Renal cortex interstitium (tissue), 11 donors: Measurements from ENCODE around the gene EPB41L2. TPM values are rescaled to one million over a fixed set of nuclear protein-coding genes. Genes with fewer than 3 reads are reported as not detected.
A peak's percentile ranks its signal among the peaks of the same experiment; 100 is the strongest.
"Not testable (repeated sequence)": the region's sequence is repeated elsewhere in the genome, so short reads cannot be mapped to it uniquely, and the experiment has no call there.

Experiments
- DNase-seq, 11 donors: peaks; one replicate each; pipeline ENCODE4 v3.0.0-alpha.2; 2013; ENCODE audit warnings: low read depth in 9 of 11, low spot score in 4 of 11; ENCODE audit errors: extremely low read depth in 1 of 11
- polyA plus RNA-seq, 3 donors: library from polyadenylated mRNA; unstranded; fragments of 120-200 nt; gene quantifications; one replicate each; pipeline ENCODE4 v1.2.1, GENCODE V29; 2013; ENCODE audit not compliant: insufficient read length in 3 of 3

EPB41L2 gene
- polyA plus RNA-seq, 3 donors = 152 to 166 (median 159) TPM

DNA sequence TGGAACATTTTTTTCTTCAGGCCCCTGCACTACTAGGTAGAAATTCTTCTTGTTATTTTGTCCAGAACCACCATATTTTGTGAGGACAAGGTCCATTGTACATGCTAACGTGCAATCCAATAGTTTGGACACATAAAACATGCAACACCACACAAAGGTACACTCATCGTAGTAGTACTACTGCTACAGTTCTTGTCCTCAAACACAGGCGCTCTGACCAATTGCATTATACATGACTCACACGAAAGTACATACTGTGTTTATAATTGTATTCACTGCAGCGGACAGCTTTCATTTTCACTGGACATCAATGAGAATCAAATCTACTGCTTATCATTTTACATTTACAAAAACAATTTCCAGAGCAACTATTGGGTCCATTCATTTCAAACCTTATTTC, 251.1 kb downstream of the EPB41L2 start:
- no peak for DNase-seq

DNA sequence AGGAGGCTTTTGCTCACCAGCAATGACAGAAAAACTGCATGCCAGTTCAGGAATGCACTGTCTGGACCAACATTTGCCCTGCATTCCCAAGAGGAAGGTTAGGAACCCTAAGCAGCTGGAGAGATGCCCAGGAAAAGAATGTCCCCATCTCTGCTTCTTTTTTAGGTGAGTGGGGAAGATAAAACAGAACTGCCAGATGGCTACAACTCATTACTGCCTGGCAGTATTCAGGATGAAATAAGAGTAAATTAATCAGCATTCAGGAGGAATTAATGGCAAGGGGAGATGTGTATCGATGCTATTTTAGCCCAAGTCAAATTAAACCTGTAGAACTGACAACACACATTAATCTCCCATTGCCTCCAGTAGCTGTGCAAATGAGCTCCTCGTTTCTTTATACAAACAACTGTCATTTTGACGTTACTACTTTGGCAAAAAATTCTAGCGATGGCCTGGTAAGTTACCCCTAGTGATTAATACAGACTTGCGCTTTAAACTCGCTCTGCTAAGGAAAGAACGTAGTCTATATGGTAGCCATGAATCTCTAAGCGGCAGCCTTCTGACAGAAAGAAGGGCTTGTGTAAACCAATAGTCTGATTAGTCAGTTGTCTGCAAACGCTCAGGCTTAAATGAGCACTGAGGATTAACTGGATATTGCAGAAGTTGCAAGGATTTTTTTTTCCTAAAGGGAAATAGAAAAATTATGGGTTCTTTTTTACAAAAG, 252.6 kb downstream of the EPB41L2 start:
- DNase-seq = no peak

DNA sequence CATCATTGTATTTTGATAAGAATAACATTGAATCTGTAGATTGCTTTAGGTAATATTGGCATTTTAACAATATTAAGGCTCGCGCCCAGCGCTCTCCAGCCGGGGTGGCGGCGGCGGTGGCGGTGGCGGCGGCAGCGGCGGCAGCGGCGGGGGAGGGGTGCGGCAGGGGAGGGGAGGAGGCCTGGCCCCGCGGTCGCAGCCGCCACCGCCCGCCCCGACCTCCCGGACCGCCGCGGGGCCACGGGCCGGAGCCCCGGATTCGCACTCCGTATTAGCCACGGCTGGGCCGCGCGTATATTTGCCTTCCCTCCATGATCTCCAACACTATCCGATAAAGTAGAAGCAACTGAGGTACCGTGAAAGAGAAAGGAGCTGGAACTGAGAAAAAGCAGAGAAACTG, 261.7 kb downstream of the EPB41L2 start:
- not testable (repeated sequence) for DNase-seq

DNA sequence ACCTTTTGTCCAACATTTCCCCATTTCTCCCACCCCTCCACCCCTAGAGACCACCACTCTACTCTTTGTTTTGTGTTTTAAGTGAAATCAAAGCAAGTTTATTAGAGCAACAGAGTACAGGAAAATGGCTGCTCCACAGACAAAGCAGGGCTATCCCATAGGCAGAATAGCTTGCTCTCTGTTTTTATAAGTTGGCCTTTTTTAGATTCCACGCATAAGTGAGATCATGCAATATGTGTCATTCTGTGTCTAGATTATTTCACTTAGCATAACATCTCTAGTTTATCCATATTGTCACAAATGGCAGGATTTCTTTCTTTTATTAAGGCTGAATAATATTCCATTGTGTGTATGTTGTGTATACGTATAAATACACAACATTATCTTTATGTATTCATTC, 266.0 kb downstream of the EPB41L2 start:
- no peak for DNase-seq

DNA sequence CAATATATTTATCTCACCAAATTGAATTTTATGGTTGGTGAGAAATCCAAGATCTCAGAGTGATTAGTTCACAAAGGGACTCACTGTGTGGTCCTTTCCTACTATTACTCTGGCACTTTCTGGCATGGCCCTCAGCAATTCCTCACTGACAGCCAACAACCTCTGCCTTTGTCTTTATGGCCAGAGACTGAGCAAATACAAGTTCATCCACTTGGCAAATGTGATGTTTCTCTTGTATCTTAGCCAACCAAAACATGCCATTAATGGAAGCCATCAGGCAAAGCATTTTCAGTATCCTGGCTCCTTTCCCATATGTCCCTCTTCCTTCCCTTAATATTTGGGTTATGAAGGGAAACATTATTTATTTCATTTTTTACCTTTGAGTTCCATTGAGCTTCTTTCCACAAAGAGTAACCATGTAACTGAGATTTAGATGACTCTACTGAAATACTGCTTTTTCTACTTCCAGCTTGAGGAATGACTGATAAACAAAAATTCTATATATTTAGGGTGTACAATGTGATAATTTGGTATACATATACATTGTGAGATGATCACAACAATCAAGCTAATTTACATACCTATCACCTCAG, 266.6 kb downstream of the EPB41L2 start:
- DNase-seq = peak in 3 of 11 donors; percentile 4 to 13 (median 8)

DNA sequence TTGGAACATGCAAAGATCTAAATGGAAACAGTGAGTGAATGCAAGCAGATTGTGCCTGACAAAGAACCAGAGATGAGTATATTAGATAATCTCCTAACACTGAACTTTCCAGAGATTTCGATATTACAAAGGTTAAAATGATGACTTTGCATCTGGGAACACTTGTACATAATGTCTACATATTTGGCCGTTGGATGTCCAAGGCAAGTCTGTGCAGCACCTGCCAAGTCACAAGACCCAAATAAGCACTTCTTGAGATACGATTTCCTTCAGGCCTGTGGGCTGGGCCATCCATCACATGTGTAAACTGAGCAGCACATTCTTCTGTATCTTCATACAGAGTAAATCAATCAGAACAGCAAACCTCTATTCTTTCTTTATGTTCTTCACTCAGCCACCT, 268.3 kb downstream of the EPB41L2 start:
- DNase-seq = no peak

DNA sequence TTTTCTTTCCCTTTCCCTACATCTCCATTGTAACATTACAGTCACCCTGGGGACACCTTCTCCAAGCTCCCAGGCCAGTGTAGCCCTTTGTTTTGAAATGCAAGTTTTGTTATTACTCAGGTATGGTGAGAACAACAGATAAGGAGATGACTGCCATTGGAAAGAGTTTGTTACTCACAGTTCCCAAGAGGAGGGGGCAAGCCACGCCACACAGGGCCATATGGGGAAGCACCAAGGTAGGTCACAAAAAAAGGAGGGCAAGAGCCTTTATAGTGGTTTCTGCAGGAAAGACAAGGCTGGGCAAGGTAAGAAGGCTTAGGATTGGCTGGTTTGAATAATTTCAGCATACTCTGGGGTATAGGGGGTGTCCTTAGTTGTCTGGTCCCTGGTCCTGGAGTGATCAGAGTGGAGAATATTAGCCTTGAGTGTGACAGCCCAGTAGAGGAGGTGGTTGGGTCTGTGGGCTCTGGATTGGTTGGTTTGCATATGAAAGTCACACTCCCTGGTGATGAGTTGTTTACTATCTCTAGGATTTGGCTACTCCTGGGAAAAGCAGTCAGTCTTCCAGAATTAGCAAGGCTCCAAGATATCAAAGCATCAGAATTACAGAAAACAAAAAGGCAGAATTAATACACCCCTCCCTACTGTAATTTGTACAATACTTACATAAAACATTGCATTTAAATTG, 268.9 kb downstream of the EPB41L2 start:
- no peak for DNase-seq

Other genes starting within 250 kb of the EPB41L2 start
- 1 to 10 TPM; 3.1 to 3.7 (median 3.3) TPM for gene SMLR1, start 235.8 kb downstream of the EPB41L2 start, polyA plus RNA-seq
- gene AKAP7, start 72.2 kb upstream of the EPB41L2 start, polyA plus RNA-seq = 10 to 100 TPM; 10.4 to 14.8 (median 13.9) TPM